ENCODE measurements around the gene ACAP3. TPM values are rescaled to one million over a fixed set of nuclear protein-coding genes. Genes with fewer than 3 reads are reported as not detected.

The ACAP3 gene
- total and polyA plus RNA-seq, 2 experiments from 2014 or later, result 8.1 to 31.9 TPM

DNA sequence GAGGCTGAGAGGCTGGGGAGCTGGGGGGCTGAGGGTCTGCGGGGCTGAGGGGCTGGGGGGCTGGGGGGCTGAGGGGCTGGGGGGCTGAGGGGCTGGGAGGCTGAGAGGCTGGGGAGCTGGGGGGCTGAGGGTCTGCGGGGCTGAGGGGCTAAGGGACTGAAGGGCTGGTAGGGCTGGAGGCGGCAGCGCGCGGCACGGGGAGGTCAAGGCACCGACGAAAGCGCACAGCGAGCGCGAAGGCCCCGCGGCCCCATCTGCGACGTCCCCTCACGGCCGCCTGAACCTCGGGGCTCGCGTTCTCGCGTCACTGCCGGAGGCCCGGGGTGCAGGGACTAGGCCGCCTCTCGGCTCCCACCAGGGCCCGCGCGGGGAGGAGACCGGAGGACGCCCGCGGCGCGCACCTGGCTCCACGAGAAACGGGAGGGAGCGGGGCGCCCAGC lies 16.4 kb upstream of the ACAP3 start:
- Mint-ChIP-seq H3K4me1 (peaks cover 11% of the 10 kb centered on the region), H3K4me3 (peak overlapping the region; percentile 82; the same call in 2 of the 3 replicates), H3K36me3 (ENCODE audit: low read depth) (peaks cover 20% of the 10 kb centered on the region), H3K9me3 (no peaks in the 10 kb centered on the region; the same call in 2 of the 3 replicates), H3K27ac (no peak overlapping the region), H3K27me3 (ENCODE audit: insufficient read depth, low read depth, poor library complexity) (peaks cover 21% of the 10 kb centered on the region)
- H3K27ac ChIP-seq (ENCODE audit: low read depth), result no peak overlapping the region
- peak overlapping the region; percentile 85 for H3K4me3 ChIP-seq
- peak overlapping the region; percentile 83 for H3K4me2 ChIP-seq
- ATAC-seq, result peak; percentile 15
- no peak for DNase-seq (ENCODE audit: low spot score)
- peaks cover 50% of the 10 kb centered on the region for H3K79me2 ChIP-seq (replicated peaks; ENCODE audit: insufficient read depth)
- no peaks in the 10 kb centered on the region for H3K9me2 ChIP-seq (ENCODE audit: insufficient read depth)
- no peaks in the 10 kb centered on the region for H3K27me3 ChIP-seq (ENCODE audit: insufficient read depth)
- H3F3A ChIP-seq (replicated peaks; ENCODE audit: low read depth), result 0 out of 2 replicates have a peak, but pooled peaks cover 3% of the 10 kb centered on the region
- H4K20me1 ChIP-seq (replicated peaks; ENCODE audit: insufficient read depth), result peaks cover 5% of the 10 kb centered on the region; the same call in 1 of the 2 replicates
- H3K4me1 ChIP-seq (ENCODE audit: insufficient read depth), result no peaks in the 10 kb centered on the region
- no peak overlapping the region for H2AFZ ChIP-seq
- TF ChIP-seq STAT1 (IDR thresholded peaks at IDR 0.05; ENCODE audit: unreplicated experiment) (no peak), ZNF331 (CRISPR knock-in tag; IDR thresholded peaks at IDR 0.05; ENCODE audit: low read depth) (no peak), CREB1 (CRISPR knock-in tag; IDR thresholded peaks at IDR 0.05; ENCODE audit: low read depth) (no peak), POLR2AphosphoS5 (IDR thresholded peaks at IDR 0.05; ENCODE audit: low read depth) (no peak), ZNF114 (CRISPR knock-in tag; IDR thresholded peaks at IDR 0.05) (no peak), JUNB (IDR thresholded peaks at IDR 0.05; ENCODE audit: unreplicated experiment) (no peak), NANOG (IDR thresholded peaks at IDR 0.05; ENCODE audit: borderline replicate concordance) (no peak), EZH2phosphoT487 (IDR thresholded peaks at IDR 0.05; ENCODE audit: unreplicated experiment) (no peak), EZH2 (IDR thresholded peaks at IDR 0.05; ENCODE audit: low read depth, unreplicated experiment) (no peak)
- TF ChIP-seq, protein P1, sequence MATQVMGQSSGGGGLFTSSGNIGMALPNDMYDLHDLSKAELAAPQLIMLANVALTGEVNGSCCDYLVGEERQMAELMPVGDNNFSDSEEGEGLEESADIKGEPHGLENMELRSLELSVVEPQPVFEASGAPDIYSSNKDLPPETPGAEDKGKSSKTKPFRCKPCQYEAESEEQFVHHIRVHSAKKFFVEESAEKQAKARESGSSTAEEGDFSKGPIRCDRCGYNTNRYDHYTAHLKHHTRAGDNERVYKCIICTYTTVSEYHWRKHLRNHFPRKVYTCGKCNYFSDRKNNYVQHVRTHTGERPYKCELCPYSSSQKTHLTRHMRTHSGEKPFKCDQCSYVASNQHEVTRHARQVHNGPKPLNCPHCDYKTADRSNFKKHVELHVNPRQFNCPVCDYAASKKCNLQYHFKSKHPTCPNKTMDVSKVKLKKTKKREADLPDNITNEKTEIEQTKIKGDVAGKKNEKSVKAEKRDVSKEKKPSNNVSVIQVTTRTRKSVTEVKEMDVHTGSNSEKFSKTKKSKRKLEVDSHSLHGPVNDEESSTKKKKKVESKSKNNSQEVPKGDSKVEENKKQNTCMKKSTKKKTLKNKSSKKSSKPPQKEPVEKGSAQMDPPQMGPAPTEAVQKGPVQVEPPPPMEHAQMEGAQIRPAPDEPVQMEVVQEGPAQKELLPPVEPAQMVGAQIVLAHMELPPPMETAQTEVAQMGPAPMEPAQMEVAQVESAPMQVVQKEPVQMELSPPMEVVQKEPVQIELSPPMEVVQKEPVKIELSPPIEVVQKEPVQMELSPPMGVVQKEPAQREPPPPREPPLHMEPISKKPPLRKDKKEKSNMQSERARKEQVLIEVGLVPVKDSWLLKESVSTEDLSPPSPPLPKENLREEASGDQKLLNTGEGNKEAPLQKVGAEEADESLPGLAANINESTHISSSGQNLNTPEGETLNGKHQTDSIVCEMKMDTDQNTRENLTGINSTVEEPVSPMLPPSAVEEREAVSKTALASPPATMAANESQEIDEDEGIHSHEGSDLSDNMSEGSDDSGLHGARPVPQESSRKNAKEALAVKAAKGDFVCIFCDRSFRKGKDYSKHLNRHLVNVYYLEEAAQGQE (IDR thresholded peaks at IDR 0.05; ENCODE audit: unreplicated experiment), result no peak
- TF ChIP-seq, protein P2, sequence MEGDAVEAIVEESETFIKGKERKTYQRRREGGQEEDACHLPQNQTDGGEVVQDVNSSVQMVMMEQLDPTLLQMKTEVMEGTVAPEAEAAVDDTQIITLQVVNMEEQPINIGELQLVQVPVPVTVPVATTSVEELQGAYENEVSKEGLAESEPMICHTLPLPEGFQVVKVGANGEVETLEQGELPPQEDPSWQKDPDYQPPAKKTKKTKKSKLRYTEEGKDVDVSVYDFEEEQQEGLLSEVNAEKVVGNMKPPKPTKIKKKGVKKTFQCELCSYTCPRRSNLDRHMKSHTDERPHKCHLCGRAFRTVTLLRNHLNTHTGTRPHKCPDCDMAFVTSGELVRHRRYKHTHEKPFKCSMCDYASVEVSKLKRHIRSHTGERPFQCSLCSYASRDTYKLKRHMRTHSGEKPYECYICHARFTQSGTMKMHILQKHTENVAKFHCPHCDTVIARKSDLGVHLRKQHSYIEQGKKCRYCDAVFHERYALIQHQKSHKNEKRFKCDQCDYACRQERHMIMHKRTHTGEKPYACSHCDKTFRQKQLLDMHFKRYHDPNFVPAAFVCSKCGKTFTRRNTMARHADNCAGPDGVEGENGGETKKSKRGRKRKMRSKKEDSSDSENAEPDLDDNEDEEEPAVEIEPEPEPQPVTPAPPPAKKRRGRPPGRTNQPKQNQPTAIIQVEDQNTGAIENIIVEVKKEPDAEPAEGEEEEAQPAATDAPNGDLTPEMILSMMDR (conservative IDR thresholded peaks at IDR 0.05; ENCODE audit: low read depth in 2 of 2), result no peak
- TF ChIP-seq, protein P3, sequence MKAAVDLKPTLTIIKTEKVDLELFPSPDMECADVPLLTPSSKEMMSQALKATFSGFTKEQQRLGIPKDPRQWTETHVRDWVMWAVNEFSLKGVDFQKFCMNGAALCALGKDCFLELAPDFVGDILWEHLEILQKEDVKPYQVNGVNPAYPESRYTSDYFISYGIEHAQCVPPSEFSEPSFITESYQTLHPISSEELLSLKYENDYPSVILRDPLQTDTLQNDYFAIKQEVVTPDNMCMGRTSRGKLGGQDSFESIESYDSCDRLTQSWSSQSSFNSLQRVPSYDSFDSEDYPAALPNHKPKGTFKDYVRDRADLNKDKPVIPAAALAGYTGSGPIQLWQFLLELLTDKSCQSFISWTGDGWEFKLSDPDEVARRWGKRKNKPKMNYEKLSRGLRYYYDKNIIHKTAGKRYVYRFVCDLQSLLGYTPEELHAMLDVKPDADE (IDR thresholded peaks at IDR 0.05), result no peak
- TF ChIP-seq, protein P4, sequence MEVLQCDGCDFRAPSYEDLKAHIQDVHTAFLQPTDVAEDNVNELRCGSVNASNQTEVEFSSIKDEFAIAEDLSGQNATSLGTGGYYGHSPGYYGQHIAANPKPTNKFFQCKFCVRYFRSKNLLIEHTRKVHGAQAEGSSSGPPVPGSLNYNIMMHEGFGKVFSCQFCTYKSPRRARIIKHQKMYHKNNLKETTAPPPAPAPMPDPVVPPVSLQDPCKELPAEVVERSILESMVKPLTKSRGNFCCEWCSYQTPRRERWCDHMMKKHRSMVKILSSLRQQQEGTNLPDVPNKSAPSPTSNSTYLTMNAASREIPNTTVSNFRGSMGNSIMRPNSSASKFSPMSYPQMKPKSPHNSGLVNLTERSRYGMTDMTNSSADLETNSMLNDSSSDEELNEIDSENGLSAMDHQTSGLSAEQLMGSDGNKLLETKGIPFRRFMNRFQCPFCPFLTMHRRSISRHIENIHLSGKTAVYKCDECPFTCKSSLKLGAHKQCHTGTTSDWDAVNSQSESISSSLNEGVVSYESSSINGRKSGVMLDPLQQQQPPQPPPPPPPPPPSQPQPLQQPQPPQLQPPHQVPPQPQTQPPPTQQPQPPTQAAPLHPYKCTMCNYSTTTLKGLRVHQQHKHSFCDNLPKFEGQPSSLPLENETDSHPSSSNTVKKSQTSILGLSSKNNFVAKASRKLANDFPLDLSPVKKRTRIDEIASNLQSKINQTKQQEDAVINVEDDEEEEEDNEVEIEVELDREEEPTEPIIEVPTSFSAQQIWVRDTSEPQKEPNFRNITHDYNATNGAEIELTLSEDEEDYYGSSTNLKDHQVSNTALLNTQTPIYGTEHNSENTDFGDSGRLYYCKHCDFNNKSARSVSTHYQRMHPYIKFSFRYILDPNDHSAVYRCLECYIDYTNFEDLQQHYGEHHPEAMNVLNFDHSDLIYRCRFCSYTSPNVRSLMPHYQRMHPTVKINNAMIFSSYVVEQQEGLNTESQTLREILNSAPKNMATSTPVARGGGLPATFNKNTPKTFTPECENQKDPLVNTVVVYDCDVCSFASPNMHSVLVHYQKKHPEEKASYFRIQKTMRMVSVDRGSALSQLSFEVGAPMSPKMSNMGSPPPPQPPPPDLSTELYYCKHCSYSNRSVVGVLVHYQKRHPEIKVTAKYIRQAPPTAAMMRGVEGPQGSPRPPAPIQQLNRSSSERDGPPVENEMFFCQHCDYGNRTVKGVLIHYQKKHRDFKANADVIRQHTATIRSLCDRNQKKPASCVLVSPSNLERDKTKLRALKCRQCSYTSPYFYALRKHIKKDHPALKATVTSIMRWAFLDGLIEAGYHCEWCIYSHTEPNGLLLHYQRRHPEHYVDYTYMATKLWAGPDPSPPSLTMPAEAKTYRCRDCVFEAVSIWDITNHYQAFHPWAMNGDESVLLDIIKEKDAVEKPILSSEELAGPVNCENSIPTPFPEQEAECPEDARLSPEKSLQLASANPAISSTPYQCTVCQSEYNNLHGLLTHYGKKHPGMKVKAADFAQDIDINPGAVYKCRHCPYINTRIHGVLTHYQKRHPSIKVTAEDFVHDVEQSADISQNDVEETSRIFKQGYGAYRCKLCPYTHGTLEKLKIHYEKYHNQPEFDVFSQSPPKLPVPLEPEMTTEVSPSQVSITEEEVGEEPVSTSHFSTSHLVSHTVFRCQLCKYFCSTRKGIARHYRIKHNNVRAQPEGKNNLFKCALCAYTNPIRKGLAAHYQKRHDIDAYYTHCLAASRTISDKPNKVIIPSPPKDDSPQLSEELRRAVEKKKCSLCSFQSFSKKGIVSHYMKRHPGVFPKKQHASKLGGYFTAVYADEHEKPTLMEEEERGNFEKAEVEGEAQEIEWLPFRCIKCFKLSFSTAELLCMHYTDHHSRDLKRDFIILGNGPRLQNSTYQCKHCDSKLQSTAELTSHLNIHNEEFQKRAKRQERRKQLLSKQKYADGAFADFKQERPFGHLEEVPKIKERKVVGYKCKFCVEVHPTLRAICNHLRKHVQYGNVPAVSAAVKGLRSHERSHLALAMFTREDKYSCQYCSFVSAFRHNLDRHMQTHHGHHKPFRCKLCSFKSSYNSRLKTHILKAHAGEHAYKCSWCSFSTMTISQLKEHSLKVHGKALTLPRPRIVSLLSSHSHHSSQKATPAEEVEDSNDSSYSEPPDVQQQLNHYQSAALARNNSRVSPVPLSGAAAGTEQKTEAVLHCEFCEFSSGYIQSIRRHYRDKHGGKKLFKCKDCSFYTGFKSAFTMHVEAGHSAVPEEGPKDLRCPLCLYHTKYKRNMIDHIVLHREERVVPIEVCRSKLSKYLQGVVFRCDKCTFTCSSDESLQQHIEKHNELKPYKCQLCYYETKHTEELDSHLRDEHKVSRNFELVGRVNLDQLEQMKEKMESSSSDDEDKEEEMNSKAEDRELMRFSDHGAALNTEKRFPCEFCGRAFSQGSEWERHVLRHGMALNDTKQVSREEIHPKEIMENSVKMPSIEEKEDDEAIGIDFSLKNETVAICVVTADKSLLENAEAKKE (CRISPR knock-in tag; IDR thresholded peaks at IDR 0.05), result no peak
- no peaks in the 10 kb centered on the region for H3K36me3 ChIP-seq (ENCODE audit: insufficient read depth)

All from GM23338 (cell line).